Motor neuron (in vitro differentiated cells): ENCODE results near the gene RIT2. TPM values are rescaled to one million over a fixed set of nuclear protein-coding genes. Genes with fewer than 3 reads are reported as not detected.
A peak's percentile ranks its signal among the peaks of the same experiment; 100 is the strongest.

Experiments
- ATAC-seq, 8 experiments: fragments of 200-7000 bp; cut with Tn5 transposase; replicated peaks in 6 of 8; 2 replicates each; pipeline ENCODE4 v1.8.0; 2021; ENCODE audit warnings: mild to moderate bottlenecking in 8 of 8, moderate library complexity in 8 of 8
- H3K27ac ChIP-seq, 2 donors: fragments of 250-450 bp; sonication (Bioruptor Pico); 2 replicates each; pipeline ENCODE4 v1.9.0; 2021; ENCODE audit warnings: antibody characterized with exemption in 2 of 2, mild to moderate bottlenecking in 2 of 2, moderate library complexity in 1 of 2
- H3K4me1 ChIP-seq, 2 donors: fragments of 250-450 bp; sonication (Bioruptor Pico); replicated peaks in 1 of 2; 2 replicates each; pipeline ENCODE4 v1.6.1; 2021; ENCODE audit warnings: antibody characterized with exemption in 2 of 2, mild to moderate bottlenecking in 2 of 2, moderate library complexity in 1 of 2
- H3K4me3 ChIP-seq, 5 donors: fragments of 250-450 bp; sonication (Bioruptor Pico); 2 replicates each; pipeline ENCODE4 v1.9.0; 2021; ENCODE audit warnings: antibody characterized with exemption in 5 of 5, mild to moderate bottlenecking in 5 of 5, moderate library complexity in 4 of 5
- WGBS, 10 experiments: fragments of 450-650 bp; shearing (Covaris generic); methylation state at CpG; one replicate each; pipeline ENCODE4 v1.0.0; 2022; 5-methylcytosine and 5-hydroxymethylcytosine counted together
- in situ Hi-C, 9 experiments: fragments of 400-800 bp; cut with MboI; loops; one replicate each; pipeline ENCODE4 v1.15.0; 2021; ENCODE audit warnings: low sequenced_read_pairs in 9 of 9, low pct_unique_long_range_greater_than_20kb in 2 of 9; ENCODE audit not compliant: unreplicated experiment in 9 of 9
- total RNA-seq, 8 experiments: library from RNA; unstranded; fragments of 300-600 nt; gene quantifications; 2 replicates each; pipeline versions ENCODE4 v1.2.3 to v1.2.4, GENCODE V29; 2022

RIT2 gene
- total RNA-seq, 8 experiments from 2014 or later = 0.52 to 22.0 (median 0.68) TPM; not detected in 2

DNA sequence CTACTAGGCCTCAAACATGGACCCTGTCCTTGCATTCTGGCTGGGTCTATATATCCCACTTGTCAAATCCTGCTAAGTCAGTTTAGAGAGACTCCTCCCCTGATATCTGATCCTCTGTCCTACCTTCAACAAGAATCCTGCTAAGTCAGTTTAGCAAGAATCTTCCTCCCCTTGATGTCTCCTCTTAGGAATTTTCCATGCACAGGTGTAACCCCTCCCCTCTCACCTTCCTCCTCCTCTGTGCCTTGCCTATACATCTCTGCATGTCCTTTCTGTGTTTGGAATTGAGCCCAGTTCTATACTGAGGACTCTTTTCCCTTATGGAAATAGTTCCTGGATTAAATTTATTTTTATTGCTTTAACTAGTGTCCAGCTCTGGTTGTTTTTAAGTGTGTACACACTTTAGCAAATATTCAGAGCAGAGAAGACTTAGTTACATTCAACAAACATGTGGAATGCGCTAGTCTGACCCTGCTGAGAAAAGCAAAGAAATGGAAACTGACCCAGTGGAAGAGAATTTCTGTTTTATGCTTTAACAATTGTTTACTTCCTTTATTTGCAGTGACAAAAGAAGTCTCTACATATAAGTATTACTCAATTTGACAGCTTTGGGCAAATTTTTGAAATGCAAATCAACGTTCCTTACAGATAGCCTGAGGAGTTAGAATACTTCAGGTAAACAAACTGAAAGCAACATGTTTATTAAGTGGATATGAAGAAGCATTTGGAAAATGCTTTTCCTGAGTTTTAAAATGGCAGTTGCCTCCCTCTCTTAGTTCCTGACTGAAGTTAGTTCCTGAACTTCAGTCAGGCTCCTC, 80.6 kb downstream of the RIT2 start:
- in situ Hi-C loops = no loop called here
- no peak overlapping the region for H3K27ac ChIP-seq
- WGBS, 10 experiments = 0 to 75% (median 40%) methylated on average over 1 to 2 of the region's 2 CpGs; no CpG with 5 or more reads in 1 of the 10 experiments

DNA sequence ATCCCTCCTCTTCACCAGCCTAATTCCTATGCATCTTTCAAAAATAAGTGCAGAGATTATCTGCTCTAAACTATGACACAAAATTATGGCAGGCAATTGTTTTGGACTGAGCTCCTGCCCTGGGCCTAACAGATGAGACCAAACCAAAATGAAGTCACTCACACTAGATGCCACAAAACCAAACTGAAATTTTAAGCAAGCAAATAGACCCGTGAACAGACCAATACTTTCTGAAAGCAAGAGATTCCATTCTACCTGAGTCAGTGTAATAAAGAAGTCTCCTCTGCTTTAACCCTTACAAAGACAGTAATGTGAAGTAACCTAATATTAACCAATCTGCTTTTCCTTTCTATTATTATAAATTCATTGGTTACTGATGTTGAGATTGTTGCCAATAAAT, 84.3 kb downstream of the RIT2 start:
- no peak overlapping the region for H3K4me3 ChIP-seq
- in situ Hi-C loops = no loop called here

More for the DNA sequence above, 80.6 kb downstream of the RIT2 start:
- H3K4me1 ChIP-seq = peaks cover 0 to 2% of the 10 kb centered on the region in 2 donors
- no peak overlapping the region for H3K4me3 ChIP-seq
- ATAC-seq = peak in 3 of 8 experiments; percentile 31 to 98 (median 35)

DNA sequence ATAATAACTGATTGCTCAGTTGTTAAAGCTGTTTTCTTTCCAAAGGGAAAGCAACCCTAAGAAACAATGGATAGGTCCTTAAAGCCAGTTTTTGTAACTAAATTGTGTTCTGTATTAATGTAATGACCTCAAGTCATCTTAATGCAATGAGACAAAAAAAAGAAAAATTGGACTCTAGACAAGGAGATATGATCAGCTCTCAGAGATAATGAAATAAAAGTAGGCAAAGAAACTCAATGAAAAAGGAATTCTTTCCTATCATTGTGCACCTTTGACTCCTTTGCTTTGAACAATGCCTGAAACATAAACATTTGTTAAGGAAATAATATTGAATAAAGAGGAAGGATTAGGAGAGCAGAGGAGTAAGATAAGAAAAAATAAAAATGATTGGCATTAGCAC, 86.1 kb downstream of the RIT2 start:
- in situ Hi-C loops = no loop called here
- ATAC-seq = no peak
- no peak overlapping the region for H3K4me3 ChIP-seq
- H3K4me1 ChIP-seq = no peaks in the 10 kb centered on the region
- no peak overlapping the region for H3K27ac ChIP-seq

More for the DNA sequence above, 84.3 kb downstream of the RIT2 start:
- Histone ChIP-seq H3K27ac (no peak overlapping the region), H3K4me1 (peaks cover 0 to 2% of the 10 kb centered on the region in 2 donors)
- ATAC-seq = no peak
- WGBS, 10 experiments = 0 to 100% (median 91%) methylated on average over 1 of the region's 1 CpG; no CpG with 5 or more reads in 5 of the 10 experiments

- H3K27ac ChIP-seq = no peak overlapping the region
Observed at GRCh38 chr18:43022874-43023273, 92.6 kb downstream of the RIT2 start.

DNA sequence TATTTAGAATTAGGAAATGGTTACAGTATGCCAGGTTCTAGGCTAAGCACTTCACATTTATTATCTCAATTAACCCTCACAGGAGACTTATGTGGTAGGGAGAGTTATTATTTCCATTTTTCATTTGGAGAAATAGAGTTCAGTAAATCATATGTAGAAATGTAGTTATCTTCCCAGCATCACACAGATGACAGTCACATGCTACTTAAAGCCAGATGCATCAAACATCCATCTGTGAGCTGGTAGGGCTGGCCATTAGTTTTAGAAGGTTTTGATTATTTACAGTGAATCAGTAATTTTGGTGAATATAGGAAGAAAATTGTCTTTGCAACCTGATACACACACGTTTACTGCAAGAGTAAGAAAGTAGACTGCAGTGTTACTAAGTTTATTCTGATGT, 97.9 kb downstream of the RIT2 start:
- ATAC-seq = no peak
- Histone ChIP-seq H3K27ac (no peak overlapping the region), H3K4me3 (no peak overlapping the region), H3K4me1 (no peaks in the 10 kb centered on the region)
- WGBS, 10 experiments = 0 to 89% (median 80%) methylated on average over 1 of the region's 1 CpG; no CpG with 5 or more reads in 4 of the 10 experiments
- in situ Hi-C loops = no loop called here

More at GRCh38 chr18:43022874-43023273, 92.6 kb downstream of the RIT2 start:
- WGBS, 10 experiments = 0 to 100% (median 71%) methylated on average over 1 to 3 of the region's 3 CpGs; no CpG with 5 or more reads in 1 of the 10 experiments
- H3K4me3 ChIP-seq = no peak overlapping the region
- no peak for ATAC-seq
- in situ Hi-C loops = no loop called here
- peaks cover 0 to 3% of the 10 kb centered on the region in 2 donors for H3K4me1 ChIP-seq

- no peak for ATAC-seq
- Histone ChIP-seq H3K27ac (no peak overlapping the region), H3K4me3 (no peak overlapping the region), H3K4me1 (peaks cover 0 to 3% of the 10 kb centered on the region in 2 donors)
- in situ Hi-C loops = no loop called here
- WGBS, 10 experiments = 18 to 100% (median 67%) methylated on average over 1 to 3 of the region's 3 CpGs; no CpG with 5 or more reads in 2 of the 10 experiments
Observed at GRCh38 chr18:43013486-43013885, 102.0 kb downstream of the RIT2 start.

DNA sequence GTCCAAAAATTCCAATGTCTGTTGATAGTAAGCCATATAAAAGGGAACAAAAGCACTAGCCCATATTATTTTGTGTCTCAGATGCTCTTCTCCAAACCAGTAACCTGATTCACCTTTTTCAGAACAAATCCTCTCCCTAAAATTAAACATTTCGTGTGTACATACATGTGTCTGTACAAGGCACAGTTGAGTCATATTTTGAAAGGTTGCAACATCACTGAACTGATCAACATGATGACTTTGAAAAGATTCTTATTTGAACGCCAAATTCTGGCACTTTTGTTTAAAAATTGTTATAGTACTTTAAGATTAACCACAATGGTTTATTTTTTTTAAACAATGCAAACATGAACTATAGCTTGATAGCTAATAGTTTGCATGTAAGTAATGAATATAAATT, 102.5 kb downstream of the RIT2 start:
- Histone ChIP-seq H3K27ac (no peak overlapping the region), H3K4me3 (no peak overlapping the region), H3K4me1 (peaks cover 0 to 3% of the 10 kb centered on the region in 2 donors)
- in situ Hi-C loops = no loop called here
- ATAC-seq = no peak
- WGBS, 10 experiments = 0 to 100% (median 82%) methylated on average over 1 to 2 of the region's 2 CpGs; no CpG with 5 or more reads in 1 of the 10 experiments

GRCh38 chr18:43010611-43011010, 104.9 kb downstream of the RIT2 start:
- H3K27ac ChIP-seq = no peak overlapping the region
- peaks cover 0 to 3% of the 10 kb centered on the region in 2 donors for H3K4me1 ChIP-seq
- ATAC-seq = no peak
- WGBS, 10 experiments = 8 to 100% (median 61%) methylated on average over 1 of the region's 1 CpG; no CpG with 5 or more reads in 2 of the 10 experiments
- no peak overlapping the region for H3K4me3 ChIP-seq
- in situ Hi-C loops = no loop called here

DNA sequence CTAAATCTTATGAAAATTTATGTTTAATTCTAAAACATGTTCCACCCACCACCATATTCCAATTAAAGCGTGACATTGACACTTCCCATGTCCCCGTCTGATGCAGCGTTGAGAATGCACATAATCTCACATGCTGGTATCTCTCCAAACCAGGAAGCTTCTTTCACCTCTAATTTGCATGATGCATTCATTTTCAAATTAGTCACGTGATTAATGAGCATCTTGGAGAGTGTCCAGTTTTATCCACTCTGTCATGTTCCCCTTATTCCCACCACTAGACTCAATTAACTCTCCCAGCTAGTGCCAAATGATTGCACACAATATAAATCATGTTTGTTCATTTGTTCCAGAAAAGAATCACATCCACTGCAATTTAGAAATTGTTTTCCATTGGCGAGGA, 105.8 kb downstream of the RIT2 start:
- WGBS, 10 experiments = 0 to 75% (median 71%) methylated on average over 1 to 5 of the region's 5 CpGs
- peaks cover 0 to 5% of the 10 kb centered on the region in 2 donors for H3K4me1 ChIP-seq
- ATAC-seq = peak in 7 of 8 experiments; percentile 15 to 94 (median 72)
- no peak overlapping the region for H3K4me3 ChIP-seq
- in situ Hi-C loops = no loop called here
- no peak overlapping the region for H3K27ac ChIP-seq

DNA sequence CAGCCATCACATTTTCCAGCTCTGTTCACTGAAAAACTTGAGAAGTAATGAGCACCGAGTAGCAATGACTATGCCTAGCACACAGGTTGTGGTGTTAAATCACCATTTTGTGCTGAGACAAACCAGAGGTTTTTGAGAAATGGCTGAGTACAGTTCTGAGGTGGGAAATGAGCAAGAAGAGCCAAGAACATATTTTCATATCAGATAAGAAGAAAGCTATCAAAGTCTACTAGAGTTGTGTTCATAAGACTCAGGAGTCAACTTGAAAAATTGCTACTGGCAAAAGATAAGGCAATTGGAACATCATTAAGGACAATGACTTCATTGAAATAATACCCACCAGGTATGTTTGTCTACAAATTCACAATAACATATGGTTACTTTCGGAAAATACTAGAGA, 108.1 kb downstream of the RIT2 start:
- H3K4me3 ChIP-seq = no peak overlapping the region
- peaks cover 0 to 6% of the 10 kb centered on the region in 2 donors for H3K4me1 ChIP-seq
- in situ Hi-C loops = no loop called here
- no peak for ATAC-seq
- 4 to 100% (median 100%) methylated on average over 1 to 2 of the region's 2 CpGs; no CpG with 5 or more reads in 1 of the 10 experiments for WGBS, 10 experiments
- H3K27ac ChIP-seq = no peak overlapping the region

DNA sequence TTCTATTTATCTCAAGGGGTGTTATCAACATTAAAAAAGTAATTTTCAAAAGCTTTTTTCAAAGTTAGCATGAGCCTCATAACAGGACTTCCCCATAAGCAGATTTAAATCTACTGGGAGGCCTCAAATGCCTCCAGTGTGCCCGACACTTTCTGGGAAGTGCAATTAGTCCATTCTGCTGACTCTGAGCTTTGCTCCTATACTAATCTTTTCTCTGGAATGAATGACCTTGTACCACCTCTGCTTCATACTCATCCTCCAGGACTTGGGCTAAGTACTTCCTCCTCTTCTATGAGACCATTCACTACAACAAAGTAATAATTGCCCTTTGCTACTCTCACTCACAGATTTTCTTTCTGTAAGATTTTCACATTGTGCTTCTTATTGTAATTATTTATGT, 111.1 kb downstream of the RIT2 start:
- WGBS, 10 experiments = 17 to 100% (median 83%) methylated on average over 1 of the region's 1 CpG; no CpG with 5 or more reads in 5 of the 10 experiments
- in situ Hi-C loops = no loop called here

GRCh38 chr18:43001821-43002220, 113.7 kb downstream of the RIT2 start:
- Histone ChIP-seq H3K27ac (no peak overlapping the region), H3K4me1 (peaks cover 0 to 5% of the 10 kb centered on the region in 2 donors), H3K4me3 (no peak overlapping the region)
- in situ Hi-C loops = no loop called here
- 93 to 100% (median 100%) methylated on average over 1 to 2 of the region's 2 CpGs; no CpG with 5 or more reads in 5 of the 10 experiments for WGBS, 10 experiments
- no peak for ATAC-seq

More for the DNA sequence above, 111.1 kb downstream of the RIT2 start:
- no peak for ATAC-seq
- Histone ChIP-seq H3K4me1 (peaks cover 0 to 3% of the 10 kb centered on the region in 2 donors), H3K27ac (no peak overlapping the region), H3K4me3 (no peak overlapping the region)

GRCh38 chr18:42996824-42997223, 118.7 kb downstream of the RIT2 start:
- ATAC-seq = peak in 1 of 8 experiments; percentile 91
- in situ Hi-C loops = no loop called here
- H3K27ac ChIP-seq = no peak overlapping the region
- H3K4me1 ChIP-seq = peaks cover 3 to 5% of the 10 kb centered on the region in 2 donors
- H3K4me3 ChIP-seq = no peak overlapping the region
